Measurements from ENCODE around the gene MAPKAPK3.

The MAPKAPK3 gene

GRCh38 chr3:50617096-50617791, at the start of gene MAPKAPK3:
TSS of gene MAPKAPK3 (plus strand) at chr3:50617151. CDS start at chr3:50617566, 415 bp downstream.
- no peak for DNase-seq

GRCh38 chr3:50567386-50568167, 49.4 kb upstream of the MAPKAPK3 start, which contains the start of gene C3orf18:
TSS of gene C3orf18 (minus strand) at chr3:50567747. CDS start at chr3:50565699, 2,048 bp downstream.
- peak; percentile 61 for DNase-seq

GRCh38 chr3:50568947-50569749, 47.8 kb upstream of the MAPKAPK3 start, which contains the start of gene HEMK1:
TSS of gene HEMK1 (plus strand) at chr3:50569522. CDS start at chr3:50571105, 1,583 bp downstream.
- peak; percentile 86 for DNase-seq

- no peak for DNase-seq
Observed at GRCh38 chr3:50570508-50571279, 46.3 kb upstream of the MAPKAPK3 start.

- DNase-seq: no peak
Observed at GRCh38 chr3:50571486-50571885, 45.5 kb upstream of the MAPKAPK3 start.

GRCh38 chr3:50572158-50572557, 44.8 kb upstream of the MAPKAPK3 start:
- no peak for DNase-seq

GRCh38 chr3:50572801-50573371, 44.1 kb upstream of the MAPKAPK3 start:
- DNase-seq: no peak

- no peak for DNase-seq
Observed at GRCh38 chr3:50573566-50574443, 43.1 kb upstream of the MAPKAPK3 start.

DNA sequence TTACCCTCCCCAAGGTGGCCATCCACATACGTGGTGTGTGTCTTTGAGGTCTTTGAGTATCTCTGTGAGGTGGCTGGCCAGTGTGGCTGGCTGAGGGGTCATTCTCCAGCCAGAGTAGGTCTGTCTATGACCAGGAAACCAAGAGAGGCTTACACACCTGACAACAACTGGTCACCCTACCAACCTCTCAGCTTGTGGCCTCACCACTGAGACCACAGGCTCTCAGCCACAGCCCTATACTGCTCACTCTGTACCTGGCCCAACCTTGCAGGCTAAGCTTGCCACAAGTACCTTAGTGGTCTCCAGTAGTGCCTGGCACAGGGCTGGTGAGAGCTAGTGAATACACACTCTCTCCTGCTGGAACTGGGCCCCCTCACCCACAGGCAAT, 42.5 kb upstream of the MAPKAPK3 start:
- DNase-seq: no peak

DNA sequence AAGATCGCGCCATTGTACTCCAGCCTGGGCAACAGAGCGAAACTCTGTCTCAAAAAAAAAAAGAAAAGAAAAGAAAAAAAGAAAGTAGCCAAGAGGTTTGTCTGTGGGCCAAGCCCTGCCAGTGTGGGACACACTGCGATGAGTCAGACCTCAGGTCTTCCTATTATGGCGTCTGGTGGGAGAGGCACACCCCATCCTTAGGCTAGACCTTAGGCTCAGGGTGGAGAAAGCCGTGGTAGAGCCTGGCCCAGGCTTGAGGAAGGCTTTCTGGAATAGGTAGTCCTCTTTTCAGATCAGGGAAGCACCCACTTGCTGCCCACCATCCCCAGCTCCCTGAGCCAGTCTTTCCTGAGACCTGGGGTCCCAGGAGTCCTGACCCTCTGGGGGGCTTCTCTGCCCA, 41.6 kb upstream of the MAPKAPK3 start:
- DNase-seq: no peak

DNA sequence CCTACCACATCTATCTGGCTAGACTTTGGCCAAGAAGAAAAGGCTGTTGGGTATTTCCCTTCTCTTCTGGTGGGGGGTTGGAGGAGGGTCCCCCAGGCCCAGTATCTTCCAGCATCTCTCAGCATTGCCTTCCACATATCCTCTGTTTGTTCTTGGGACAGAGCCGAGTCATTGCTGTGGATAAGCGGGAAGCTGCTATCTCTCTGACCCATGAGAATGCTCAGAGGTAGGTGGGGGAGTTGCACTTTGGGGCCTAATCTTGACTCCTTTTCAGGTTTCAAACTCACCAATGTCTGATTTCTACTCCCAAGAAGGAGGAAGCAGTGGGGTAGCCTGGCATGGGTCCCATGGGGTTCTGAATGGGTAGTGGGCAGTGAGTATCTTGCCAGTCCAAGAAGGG, 39.6 kb upstream of the MAPKAPK3 start:
- no peak for DNase-seq

- no peak for DNase-seq
Observed at GRCh38 chr3:50580683-50581458, 36.1 kb upstream of the MAPKAPK3 start.

DNA sequence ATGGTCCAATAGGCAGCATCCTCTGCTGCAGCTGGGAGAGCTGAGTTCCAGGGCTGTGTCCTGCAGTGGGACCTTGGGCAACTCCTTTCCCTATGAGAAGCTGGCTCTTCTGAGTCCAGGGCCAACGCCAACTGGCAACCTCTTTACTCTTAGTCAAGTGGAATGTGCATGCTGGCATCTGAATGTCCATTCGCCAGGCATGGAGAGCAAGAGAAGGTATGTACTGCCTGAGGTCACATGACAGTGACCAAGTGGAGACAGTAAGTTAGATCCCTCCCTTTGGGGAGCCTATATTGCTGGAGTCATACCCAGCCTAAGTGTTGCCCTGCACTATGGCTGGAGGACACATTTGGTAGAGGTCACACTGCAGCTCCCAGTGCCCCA, 35.5 kb upstream of the MAPKAPK3 start:
- no peak for DNase-seq

DNA sequence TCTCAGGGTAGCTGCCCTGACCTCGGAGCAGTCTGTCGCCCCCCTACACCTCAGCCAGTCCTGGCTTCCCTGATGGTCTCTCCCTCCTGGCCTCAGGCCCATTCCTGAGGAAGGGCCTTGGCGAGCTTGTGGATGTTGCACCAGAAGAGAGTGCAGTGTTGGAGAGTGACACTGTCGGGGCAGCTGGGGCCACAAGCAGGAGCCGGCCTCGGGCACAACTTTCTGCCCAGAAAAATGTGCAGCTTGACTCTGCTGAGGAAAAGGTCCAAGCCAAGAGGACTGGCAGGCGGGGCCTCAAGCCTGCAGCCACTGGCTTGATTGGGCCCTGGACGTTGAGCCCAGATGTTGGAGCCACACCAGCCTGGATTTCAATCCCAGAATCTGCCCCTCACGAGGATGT, 34.9 kb upstream of the MAPKAPK3 start:
- no peak for DNase-seq

DNA sequence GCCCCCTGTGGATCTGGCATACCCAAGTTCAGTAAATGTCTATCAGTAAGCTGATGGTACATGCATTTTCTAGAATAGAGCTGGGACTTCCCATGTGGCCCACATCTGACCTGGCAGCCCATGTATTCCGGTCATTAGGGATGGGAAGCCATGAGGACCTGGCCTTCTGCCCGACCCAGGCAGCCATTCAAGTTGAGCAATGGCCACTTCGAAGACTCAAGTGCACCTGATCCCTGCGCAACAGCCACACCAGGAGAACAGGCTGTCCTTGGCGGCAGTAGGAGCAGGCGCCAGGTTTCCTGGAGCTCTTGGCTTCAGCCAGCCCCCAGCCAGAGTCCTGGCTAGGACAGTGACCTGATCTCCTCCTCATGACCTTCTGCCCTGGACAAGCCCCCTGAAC, 33.1 kb upstream of the MAPKAPK3 start:
- no peak for DNase-seq

GRCh38 chr3:50584391-50584790, 32.6 kb upstream of the MAPKAPK3 start:
- no peak for DNase-seq

GRCh38 chr3:50585919-50586762, 30.8 kb upstream of the MAPKAPK3 start:
- DNase-seq: no peak

- no peak for DNase-seq
Observed at GRCh38 chr3:50586763-50587070, 30.2 kb upstream of the MAPKAPK3 start.

GRCh38 chr3:50587373-50587772, 29.6 kb upstream of the MAPKAPK3 start:
- DNase-seq: no peak

Measured in NCI-H2227 treated with DMSO at 0.1 percent for 48 hours (cell line).